ENCODE data around the gene GABRA6.

GABRA6 gene

DNA sequence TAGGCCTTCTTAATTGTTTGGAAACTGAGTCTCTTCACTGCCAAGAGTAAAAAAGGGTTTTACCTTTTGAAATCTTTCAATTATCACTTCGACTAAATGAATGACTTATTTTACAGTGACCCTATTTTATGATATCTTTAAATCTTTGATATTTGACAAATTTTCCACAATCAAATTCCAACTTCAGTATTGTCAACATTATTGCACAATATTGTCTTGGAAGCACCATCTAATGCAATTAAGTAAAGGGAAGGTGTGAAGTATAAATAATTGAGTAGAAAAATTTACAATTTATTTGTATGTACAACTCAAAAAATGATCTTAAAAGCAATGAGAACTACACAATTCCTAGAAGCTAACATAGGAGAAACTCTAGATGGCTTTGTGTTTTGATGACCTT is 49.2 kb downstream of the GABRA6 start:
- no peak for TF ChIP-seq CTCF (IDR thresholded peaks at IDR 0.05)

DNA sequence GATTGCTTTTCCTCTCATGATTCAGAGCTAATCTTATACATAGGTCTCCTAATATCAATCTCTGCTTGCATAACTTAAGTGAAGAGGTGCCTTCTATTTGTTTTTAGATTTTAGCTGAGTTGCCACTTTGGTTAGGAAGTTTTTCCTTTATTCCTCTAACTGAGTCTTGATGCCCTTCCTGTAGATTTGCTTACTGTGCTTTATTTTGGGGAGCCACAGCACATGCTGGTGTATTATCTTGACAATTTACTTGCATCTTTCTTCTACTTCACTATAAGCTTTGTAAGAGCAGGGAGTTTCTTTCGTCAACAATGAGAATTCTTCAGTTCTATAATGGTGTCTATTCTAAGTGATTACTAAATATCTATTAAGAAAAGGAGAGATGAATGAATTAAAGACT is 54.9 kb downstream of the GABRA6 start:
- no peaks in the 10 kb centered on the region for H3K36me3 ChIP-seq (ENCODE audit: control insufficient read depth, insufficient read depth, low read length)
- H3K27ac ChIP-seq: no peak overlapping the region
- no peaks in the 10 kb centered on the region for H3K79me2 ChIP-seq
- H2AFZ ChIP-seq: no peak overlapping the region
- H3K4me1 ChIP-seq: no peaks in the 10 kb centered on the region
- no peaks in the 10 kb centered on the region for H3K9me3 ChIP-seq (ENCODE audit: control insufficient read depth, low read length)
- H3K9ac ChIP-seq: no peak overlapping the region
- TF ChIP-seq CTCF (IDR thresholded peaks at IDR 0.05): no peak
- H3K4me2 ChIP-seq (ENCODE audit: low read length): no peak overlapping the region
- H3K4me3 ChIP-seq (ENCODE audit: low read depth, low read length): no peak overlapping the region
- H3K27me3 ChIP-seq (ENCODE audit: control insufficient read depth, insufficient read depth, low read length): no peaks in the 10 kb centered on the region

More for the DNA sequence above, 49.2 kb downstream of the GABRA6 start:
- Histone ChIP-seq H3K4me1 (no peaks in the 10 kb centered on the region), H3K27me3 (ENCODE audit: control insufficient read depth, insufficient read depth, low read length) (no peaks in the 10 kb centered on the region), H3K79me2 (no peaks in the 10 kb centered on the region), H3K4me2 (ENCODE audit: low read length) (no peak overlapping the region), H3K36me3 (ENCODE audit: control insufficient read depth, insufficient read depth, low read length) (no peaks in the 10 kb centered on the region), H3K4me3 (ENCODE audit: low read depth, low read length) (no peak overlapping the region), H2AFZ (no peak overlapping the region), H3K9me3 (ENCODE audit: control insufficient read depth, low read length) (no peaks in the 10 kb centered on the region), H3K9ac (no peak overlapping the region), H3K27ac (no peak overlapping the region)

DNA sequence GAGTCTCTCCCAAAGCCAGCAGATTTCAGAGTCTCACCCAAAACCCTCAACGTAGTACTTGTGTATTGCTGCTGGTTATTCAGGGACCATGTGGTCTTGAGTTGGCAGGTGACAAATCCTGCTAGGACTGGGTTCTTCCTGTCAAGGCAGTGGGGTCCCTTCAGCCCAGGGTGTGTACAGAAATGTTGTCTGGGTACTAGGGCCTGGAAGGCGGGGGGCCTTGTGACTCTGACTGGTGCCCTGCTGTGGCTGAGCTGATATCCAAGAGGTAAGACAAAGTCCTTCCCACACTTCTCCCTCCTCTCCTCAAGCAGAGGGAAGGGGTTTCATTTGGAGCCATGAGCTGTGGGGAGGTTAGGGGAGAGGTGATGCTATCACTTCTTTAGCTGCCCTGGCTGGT is 58.8 kb downstream of the GABRA6 start:
- Histone ChIP-seq H3K27ac (no peak overlapping the region), H3K27me3 (ENCODE audit: control insufficient read depth, insufficient read depth, low read length) (no peaks in the 10 kb centered on the region), H3K4me3 (ENCODE audit: low read depth, low read length) (no peak overlapping the region), H3K9ac (no peak overlapping the region), H3K4me1 (no peaks in the 10 kb centered on the region), H2AFZ (no peak overlapping the region), H3K9me3 (ENCODE audit: control insufficient read depth, low read length) (no peaks in the 10 kb centered on the region), H3K4me2 (ENCODE audit: low read length) (no peak overlapping the region), H3K36me3 (ENCODE audit: control insufficient read depth, insufficient read depth, low read length) (no peaks in the 10 kb centered on the region), H3K79me2 (no peaks in the 10 kb centered on the region)
- TF ChIP-seq CTCF (IDR thresholded peaks at IDR 0.05): no peak

- no peak overlapping the region for H3K9ac ChIP-seq
- H3K4me2 ChIP-seq (ENCODE audit: low read length): no peak overlapping the region
- H3K27me3 ChIP-seq (ENCODE audit: control insufficient read depth, insufficient read depth, low read length): no peaks in the 10 kb centered on the region
- no peaks in the 10 kb centered on the region for H3K36me3 ChIP-seq (ENCODE audit: control insufficient read depth, insufficient read depth, low read length)
- H3K9me3 ChIP-seq (ENCODE audit: control insufficient read depth, low read length): no peaks in the 10 kb centered on the region
- no peaks in the 10 kb centered on the region for H3K4me1 ChIP-seq
- no peaks in the 10 kb centered on the region for H3K79me2 ChIP-seq
- no peak overlapping the region for H3K27ac ChIP-seq
- TF ChIP-seq CTCF (IDR thresholded peaks at IDR 0.05): no peak
- H2AFZ ChIP-seq: no peak overlapping the region
- no peak overlapping the region for H3K4me3 ChIP-seq (ENCODE audit: low read depth, low read length)
Observed at GRCh38 chr5:161745392-161745791, 59.9 kb downstream of the GABRA6 start.

DNA sequence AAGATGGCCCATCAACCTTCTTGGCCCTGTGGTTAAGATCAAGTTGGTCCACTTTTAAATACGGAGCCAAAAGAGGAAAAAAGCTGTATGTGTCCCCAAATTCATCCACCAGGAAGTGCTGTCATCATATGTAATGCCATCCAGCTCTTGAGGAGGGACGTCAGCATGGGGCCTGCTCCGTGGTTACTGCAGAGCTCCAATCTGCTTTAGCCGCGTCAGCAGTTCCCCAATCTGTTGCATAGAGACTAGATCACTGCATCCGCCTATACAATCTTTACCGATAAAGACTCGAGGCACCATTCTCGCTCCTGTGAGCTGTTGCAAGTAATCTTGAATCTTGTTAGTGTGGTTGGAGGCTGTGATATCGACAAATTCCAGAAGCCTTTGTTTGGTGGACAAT is 65.7 kb downstream of the GABRA6 start:
- no peaks in the 10 kb centered on the region for H3K4me1 ChIP-seq
- H3K27me3 ChIP-seq (ENCODE audit: control insufficient read depth, insufficient read depth, low read length): no peaks in the 10 kb centered on the region
- H3K9ac ChIP-seq: no peak overlapping the region
- TF ChIP-seq CTCF (IDR thresholded peaks at IDR 0.05): no peak
- no peaks in the 10 kb centered on the region for H3K9me3 ChIP-seq (ENCODE audit: control insufficient read depth, low read length)
- no peak overlapping the region for H3K4me3 ChIP-seq (ENCODE audit: low read depth, low read length)
- no peaks in the 10 kb centered on the region for H3K36me3 ChIP-seq (ENCODE audit: control insufficient read depth, insufficient read depth, low read length)
- no peaks in the 10 kb centered on the region for H3K79me2 ChIP-seq
- H2AFZ ChIP-seq: no peak overlapping the region
- H3K4me2 ChIP-seq (ENCODE audit: low read length): no peak overlapping the region
- H3K27ac ChIP-seq: no peak overlapping the region
